Pancreas (tissue), 10 donors: ENCODE results near the gene TRPV5. TPM values are rescaled to one million over a fixed set of nuclear protein-coding genes. Genes with fewer than 3 reads are reported as not detected.

ENCODE experiments used
- ATAC-seq, 4 donors: fragments of 200-7000 bp; cut with Tn5 transposase; one replicate each; pipeline versions ENCODE4 v1.8.0 to v1.9.1; 2020; ENCODE audit warnings: mild to moderate bottlenecking in 4 of 4, moderate library complexity in 4 of 4
- DNase-seq, 6 donors: peaks; one replicate each; pipeline ENCODE4 v3.0.0-alpha.2; 2020
- FAIRE-seq: peaks from 2 replicates; lab custom pipeline; 2012; peaks lifted over from hg19 to GRCh38; lab: Jason Lieb, UNC
- H3K27ac ChIP-seq, 4 donors: fragments of 200-600 bp; sonication (generic); 1 replicate in 3 of 4; 2 replicates in 1 of 4; pipeline versions ENCODE4 v1.5.0 to v1.8.0; 2020
- H3K27me3 ChIP-seq, 4 donors: fragments of 200-600 bp; one replicate each; pipeline ENCODE4 v1.8.0; 2021
- H3K36me3 ChIP-seq, 3 donors: fragments of 200-600 bp; sonication (generic) in 1 of 3; one replicate each; pipeline versions ENCODE4 v1.5.0 to v1.8.0; 2020 to 2021
- H3K4me1 ChIP-seq, 3 donors: fragments of 200-600 bp; one replicate each; pipeline ENCODE4 v1.8.0; 2021
- H3K4me3 ChIP-seq, 4 donors: fragments of 200-600 bp; sonication (generic) in 2 of 4; one replicate each; pipeline versions ENCODE4 v1.5.0 to v1.8.0; 2020 to 2021
- H3K9me3 ChIP-seq, 4 donors: fragments of 200-600 bp; one replicate each; pipeline ENCODE4 v1.8.0; 2021
- CTCF ChIP-seq, 4 donors: fragments of 200-600 bp; sonication (generic) in 3 of 4; IDR thresholded peaks; one replicate each; pipeline versions ENCODE4 v1.5.0 to v1.8.0; 2021; ENCODE audit warnings: antibody characterized with exemption in 4 of 4
- WGBS, 2 donors: extraction: QIAGEN DNeasy Blood & Tissue Kit; methylation state at CpG; one replicate each; pipeline ENCODE4 v1.1.7; 2013; 5-methylcytosine and 5-hydroxymethylcytosine counted together
- intact Hi-C, 3 donors: fragments of 100-400 bp; cut with DNase I; formaldehyde crosslinking; loops; one replicate each; pipeline versions ENCODE4 v1.11.1 to v1.14.2; 2022
- polyA plus RNA-seq, 2 donors: library from polyadenylated mRNA; stranded (reverse); fragments of 200-250 nt; gene quantifications; one replicate each; pipeline ENCODE4 v1.2.3, GENCODE V29; 2013
- total RNA-seq, 6 donors: library from RNA; stranded (reverse); fragmentation: NEBNext Ultra II Directional in 4 of 6; extraction: Animal tissue kit (Norgen Biotek cat#: 25700) in 4 of 6; gene quantifications; one replicate each; pipeline versions ENCODE4 v1.2.1 to v1.2.4, GENCODE V29; 2021 to 2023
- donor health status: healthy with polysubstance abuse.
- donor health status: DM: no; HTN: no; CAD: no; lungs with moderate emphysema.
- donor health status: DM: no; HTN: no; CAD: no.
- donor health status: control.
- donor health status: control.
- donor health status: Bipolar disorder and iron deficiency.
- donor health status: DM: yes; HTN: yes; CAD: no.
- donor health status: DM: no; HTN: no; CAD: no.
- donor health status: DM: no; HTN: no; CAD: no.
- donor health status: DM: yes; HTN: yes; CAD: no.

Gene TRPV5
- total and polyA plus RNA-seq, 8 donors: 0.06 to 0.08 TPM; not detected in 6

GRCh38 chr7:142918901-142919300 is 14.6 kb downstream of the TRPV5 start:
- intact Hi-C loops: no loop called here
- no peak for DNase-seq
- FAIRE-seq: no peak
- Histone ChIP-seq H3K9me3 (no peaks in the 10 kb centered on the region), H3K27ac (no peak overlapping the region), H3K4me3 (no peak overlapping the region), H3K4me1 (no peaks in the 10 kb centered on the region), H3K36me3 (no peaks in the 10 kb centered on the region), H3K27me3 (no peaks in the 10 kb centered on the region)
- no peak for ATAC-seq
- TF ChIP-seq CTCF (IDR thresholded peaks at IDR 0.05): no peak
- 82 to 86% methylated on average over 2 of the region's 2 CpGs for WGBS, 2 donors

- Histone ChIP-seq H3K9me3 (no peaks in the 10 kb centered on the region), H3K27me3 (no peaks in the 10 kb centered on the region), H3K36me3 (no peaks in the 10 kb centered on the region), H3K27ac (no peak overlapping the region), H3K4me3 (no peak overlapping the region), H3K4me1 (no peaks in the 10 kb centered on the region)
- FAIRE-seq: no peak
- no peak for DNase-seq
- WGBS, 2 donors: 70 to 74% methylated on average over 3 of the region's 3 CpGs
- intact Hi-C loops: no loop called here
- TF ChIP-seq CTCF (IDR thresholded peaks at IDR 0.05): no peak
- no peak for ATAC-seq
These were observed 16.1 kb downstream of the TRPV5 start for GRCh38 chr7:142917447-142917846.

GRCh38 chr7:142916508-142916907 is 17.0 kb downstream of the TRPV5 start:
- no peak for DNase-seq
- no peak for ATAC-seq
- no peak for TF ChIP-seq CTCF (IDR thresholded peaks at IDR 0.05)
- WGBS, 2 donors: 47 to 49% methylated on average over 2 of the region's 2 CpGs
- Histone ChIP-seq H3K27me3 (no peaks in the 10 kb centered on the region), H3K36me3 (no peaks in the 10 kb centered on the region), H3K27ac (no peak overlapping the region), H3K4me1 (no peaks in the 10 kb centered on the region), H3K9me3 (no peaks in the 10 kb centered on the region), H3K4me3 (no peak overlapping the region)
- intact Hi-C loops: no loop called here
- no peak for FAIRE-seq

GRCh38 chr7:142915315-142915714 is 18.2 kb downstream of the TRPV5 start:
- DNase-seq (no peak), ATAC-seq (no peak), FAIRE-seq (no peak)
- Histone ChIP-seq H3K9me3 (no peaks in the 10 kb centered on the region), H3K4me1 (peaks cover 0 to 4% (median 3%) of the 10 kb centered on the region in 3 donors), H3K36me3 (no peaks in the 10 kb centered on the region), H3K4me3 (no peak overlapping the region), H3K27me3 (no peaks in the 10 kb centered on the region), H3K27ac (no peak overlapping the region)
- no peak for TF ChIP-seq CTCF (IDR thresholded peaks at IDR 0.05)
- intact Hi-C loops: no loop called here
- WGBS, 2 donors: 84 to 85% methylated on average over 8 of the region's 8 CpGs

GRCh38 chr7:142914121-142914520 is 19.4 kb downstream of the TRPV5 start:
- no peaks in the 10 kb centered on the region for H3K27me3 ChIP-seq
- intact Hi-C loops: no loop called here
- H3K4me3 ChIP-seq: no peak overlapping the region
- TF ChIP-seq CTCF (IDR thresholded peaks at IDR 0.05): no peak
- DNase-seq: no peak
- no peak for ATAC-seq
- H3K9me3 ChIP-seq: no peaks in the 10 kb centered on the region
- H3K4me1 ChIP-seq: peaks cover 4 to 10% (median 9%) of the 10 kb centered on the region in 3 donors
- no peaks in the 10 kb centered on the region for H3K36me3 ChIP-seq
- H3K27ac ChIP-seq: no peak overlapping the region
- no peak for FAIRE-seq
- 68 to 74% methylated on average over 1 of the region's 1 CpG for WGBS, 2 donors
